DMS53 (cell line): Measurements from ENCODE around the gene ICAM4.
"Not testable (repeated sequence)": the region's sequence is repeated elsewhere in the genome, so short reads cannot be mapped to it uniquely, and the experiment has no call there.

ENCODE experiments used
- DNase-seq: peaks from one replicate; lab custom pipeline; 2025; lab: John Stamatoyannopoulos, UW

Gene ICAM4, protein sequence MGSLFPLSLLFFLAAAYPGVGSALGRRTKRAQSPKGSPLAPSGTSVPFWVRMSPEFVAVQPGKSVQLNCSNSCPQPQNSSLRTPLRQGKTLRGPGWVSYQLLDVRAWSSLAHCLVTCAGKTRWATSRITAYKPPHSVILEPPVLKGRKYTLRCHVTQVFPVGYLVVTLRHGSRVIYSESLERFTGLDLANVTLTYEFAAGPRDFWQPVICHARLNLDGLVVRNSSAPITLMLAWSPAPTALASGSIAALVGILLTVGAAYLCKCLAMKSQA

DNA sequence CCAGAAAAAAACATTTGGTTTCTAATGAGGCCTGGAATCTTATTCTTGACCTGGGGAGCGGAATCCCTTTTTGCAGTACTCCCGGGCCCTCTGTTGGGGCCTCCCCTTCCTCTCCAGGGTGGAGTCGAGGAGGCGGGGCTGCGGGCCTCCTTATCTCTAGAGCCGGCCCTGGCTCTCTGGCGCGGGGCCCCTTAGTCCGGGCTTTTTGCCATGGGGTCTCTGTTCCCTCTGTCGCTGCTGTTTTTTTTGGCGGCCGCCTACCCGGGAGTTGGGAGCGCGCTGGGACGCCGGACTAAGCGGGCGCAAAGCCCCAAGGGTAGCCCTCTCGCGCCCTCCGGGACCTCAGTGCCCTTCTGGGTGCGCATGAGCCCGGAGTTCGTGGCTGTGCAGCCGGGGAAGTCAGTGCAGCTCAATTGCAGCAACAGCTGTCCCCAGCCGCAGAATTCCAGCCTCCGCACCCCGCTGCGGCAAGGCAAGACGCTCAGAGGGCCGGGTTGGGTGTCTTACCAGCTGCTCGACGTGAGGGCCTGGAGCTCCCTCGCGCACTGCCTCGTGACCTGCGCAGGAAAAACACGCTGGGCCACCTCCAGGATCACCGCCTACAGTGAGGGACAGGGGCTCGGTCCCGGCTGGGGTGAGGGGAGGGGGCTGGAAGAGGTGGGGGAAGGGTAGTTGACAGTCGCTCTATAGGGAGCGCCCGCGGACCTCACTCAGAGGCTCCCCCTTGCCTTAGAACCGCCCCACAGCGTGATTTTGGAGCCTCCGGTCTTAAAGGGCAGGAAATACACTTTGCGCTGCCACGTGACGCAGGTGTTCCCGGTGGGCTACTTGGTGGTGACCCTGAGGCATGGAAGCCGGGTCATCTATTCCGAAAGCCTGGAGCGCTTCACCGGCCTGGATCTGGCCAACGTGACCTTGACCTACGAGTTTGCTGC, at the start of gene ICAM4:
ICAM4 (plus strand) TSS at position 153 of the 935 bp plus-strand sequence; CDS start at position 211, 58 bp downstream.
- DNase-seq = no peak

DNA sequence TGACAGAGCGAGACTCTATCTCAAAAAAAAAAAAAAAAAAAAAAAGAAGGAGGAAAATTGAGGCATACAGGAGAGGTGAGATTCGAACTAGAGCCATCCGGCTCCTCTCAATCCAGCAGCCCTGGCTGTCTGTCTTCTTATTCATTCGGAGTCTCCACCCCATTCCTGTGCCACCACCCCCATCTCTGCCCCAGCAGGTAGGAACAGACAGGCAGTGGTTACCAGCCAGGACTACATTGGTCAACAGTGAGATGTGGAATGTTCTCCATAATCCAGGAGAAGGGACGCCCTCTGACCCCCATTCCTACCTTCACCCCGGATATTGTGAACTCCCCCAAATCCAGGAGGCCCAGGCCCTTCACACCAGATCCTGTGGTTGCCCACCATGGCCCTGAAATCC, 49.1 kb upstream of the ICAM4 start:
- peak; percentile 71 for DNase-seq

DNA sequence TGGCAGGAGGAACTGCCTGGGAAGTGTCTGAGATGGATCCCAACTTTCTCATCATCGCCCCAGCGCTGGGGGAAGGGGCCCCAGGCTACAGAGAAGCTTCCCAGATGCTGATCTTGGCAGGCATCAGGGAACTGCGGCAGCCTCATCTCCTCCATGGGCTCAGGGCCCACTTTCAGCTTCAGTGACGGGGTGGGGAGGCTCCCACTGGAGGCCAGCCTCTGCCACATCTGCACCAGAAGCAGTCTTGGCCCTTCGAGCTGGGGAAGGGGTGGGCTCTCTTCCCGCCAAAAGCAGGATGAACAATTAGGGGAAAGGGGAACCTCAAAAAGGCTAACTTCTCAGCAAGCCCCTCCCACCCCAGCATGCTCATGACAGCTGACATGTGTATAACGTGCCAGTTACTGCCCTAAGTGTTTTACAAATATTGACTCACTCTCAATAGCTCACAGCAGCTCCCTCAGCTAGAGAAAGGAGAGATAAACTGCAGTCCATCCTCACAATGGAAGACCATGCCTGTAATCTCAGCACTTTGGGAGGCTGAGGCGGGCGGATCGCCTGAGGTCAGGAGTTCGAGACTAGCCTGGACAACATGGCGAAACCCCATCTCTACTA, 48.5 kb upstream of the ICAM4 start:
- DNase-seq = peak; percentile 96

DNA sequence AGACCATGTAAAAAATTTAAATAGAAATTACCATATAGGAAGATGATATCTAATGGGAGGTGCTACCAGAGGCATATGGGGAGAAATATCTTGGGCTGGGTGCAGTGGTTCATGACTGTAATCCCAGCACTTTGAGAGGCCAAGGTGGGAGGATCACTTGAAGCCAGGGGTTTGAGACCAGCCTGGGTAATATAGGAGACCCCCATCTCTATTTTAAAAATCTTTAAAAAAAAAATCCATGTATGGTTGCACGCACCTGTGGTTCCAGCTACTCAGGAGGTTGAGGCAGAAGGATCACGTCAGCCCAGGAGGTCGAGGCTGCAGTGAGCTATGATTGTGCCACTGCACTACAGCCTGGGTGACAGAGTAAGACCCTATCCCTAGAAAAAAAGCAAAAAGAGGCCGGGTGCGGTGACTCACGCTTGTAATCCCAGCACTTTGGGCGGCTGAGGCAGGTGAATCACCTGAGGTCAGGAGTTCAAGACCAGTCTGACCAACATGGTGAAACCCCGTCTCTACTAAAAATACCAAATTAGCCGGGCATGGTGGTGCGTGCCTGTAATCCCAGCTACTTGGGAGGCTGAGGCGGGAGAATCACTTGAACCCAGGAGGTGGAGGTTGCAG, 44.8 kb upstream of the ICAM4 start:
- not testable (repeated sequence) for DNase-seq

DNA sequence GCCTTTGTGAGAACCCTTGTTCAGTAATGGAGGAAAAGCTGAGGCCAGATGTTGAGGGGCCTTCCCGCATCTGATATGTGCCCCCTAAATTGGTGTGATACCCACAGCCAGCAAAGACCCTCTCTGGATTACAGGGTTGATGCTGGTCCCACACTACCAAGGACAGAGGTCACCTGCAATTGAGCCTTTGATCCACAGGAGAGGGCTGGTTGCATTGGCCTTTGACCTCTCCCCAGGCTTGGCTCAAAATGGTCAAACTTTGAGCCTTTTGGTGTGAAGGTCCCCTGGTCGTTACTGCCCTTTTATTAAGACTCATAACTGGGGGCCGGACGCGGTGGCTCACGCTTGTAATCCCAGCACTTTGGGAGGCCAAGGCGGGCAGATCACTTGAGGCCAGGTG, 43.1 kb upstream of the ICAM4 start:
- no peak for DNase-seq

DNA sequence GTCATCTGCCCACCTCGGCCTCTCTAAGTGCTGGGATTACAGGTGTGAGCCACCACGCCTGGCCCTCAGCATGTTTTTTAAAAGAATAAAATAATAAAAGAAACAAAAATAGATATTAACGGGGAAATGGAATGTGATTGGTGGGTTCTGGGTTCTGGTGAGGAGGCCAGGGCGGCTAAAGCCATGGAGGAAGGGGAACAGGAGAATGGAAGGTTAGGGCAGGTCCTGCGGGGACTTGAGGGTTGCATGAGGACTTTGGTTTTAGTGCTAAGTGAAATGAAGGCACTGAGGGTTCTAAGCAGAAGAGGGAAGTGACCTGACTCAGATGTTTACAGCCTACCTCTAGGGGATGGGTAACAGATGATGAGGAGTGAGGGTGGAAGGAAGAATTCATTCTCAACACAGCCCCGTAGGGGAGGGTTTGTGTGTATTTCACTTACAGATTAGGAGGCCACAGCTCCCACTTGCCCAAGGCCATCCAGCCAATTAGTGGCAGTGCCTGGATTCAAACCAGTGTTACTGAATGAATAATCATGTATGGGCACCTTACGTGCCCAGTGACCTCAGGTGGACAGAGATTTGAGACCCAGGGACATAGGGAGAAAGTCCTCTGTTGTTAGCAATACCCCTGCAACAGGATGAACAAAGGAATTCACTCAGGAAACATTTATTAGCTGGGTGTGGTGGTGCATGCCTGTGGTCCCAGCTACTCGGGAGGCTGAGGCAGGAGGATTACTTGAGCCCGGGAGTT, 41.4 kb upstream of the ICAM4 start:
- DNase-seq = no peak

DNA sequence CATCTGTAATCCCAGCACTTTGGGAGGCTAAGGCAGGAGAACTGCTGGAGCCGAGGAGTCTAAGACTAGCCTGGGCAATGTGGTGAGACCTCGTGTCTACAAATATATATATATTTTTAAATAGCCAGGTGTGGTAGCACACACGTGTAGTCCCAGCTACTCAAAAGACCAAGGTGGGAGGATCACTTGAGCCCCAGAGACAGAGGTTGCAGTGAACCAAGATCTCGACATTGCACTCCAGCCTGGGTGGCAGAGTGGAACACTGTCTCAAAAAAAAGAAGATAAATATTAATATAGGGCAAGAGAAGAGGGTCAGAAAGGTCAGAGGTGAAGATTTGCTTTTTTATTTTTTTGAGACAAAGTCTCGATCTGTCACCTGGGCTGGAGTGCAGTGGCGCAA, 40.2 kb upstream of the ICAM4 start:
- no peak for DNase-seq

DNA sequence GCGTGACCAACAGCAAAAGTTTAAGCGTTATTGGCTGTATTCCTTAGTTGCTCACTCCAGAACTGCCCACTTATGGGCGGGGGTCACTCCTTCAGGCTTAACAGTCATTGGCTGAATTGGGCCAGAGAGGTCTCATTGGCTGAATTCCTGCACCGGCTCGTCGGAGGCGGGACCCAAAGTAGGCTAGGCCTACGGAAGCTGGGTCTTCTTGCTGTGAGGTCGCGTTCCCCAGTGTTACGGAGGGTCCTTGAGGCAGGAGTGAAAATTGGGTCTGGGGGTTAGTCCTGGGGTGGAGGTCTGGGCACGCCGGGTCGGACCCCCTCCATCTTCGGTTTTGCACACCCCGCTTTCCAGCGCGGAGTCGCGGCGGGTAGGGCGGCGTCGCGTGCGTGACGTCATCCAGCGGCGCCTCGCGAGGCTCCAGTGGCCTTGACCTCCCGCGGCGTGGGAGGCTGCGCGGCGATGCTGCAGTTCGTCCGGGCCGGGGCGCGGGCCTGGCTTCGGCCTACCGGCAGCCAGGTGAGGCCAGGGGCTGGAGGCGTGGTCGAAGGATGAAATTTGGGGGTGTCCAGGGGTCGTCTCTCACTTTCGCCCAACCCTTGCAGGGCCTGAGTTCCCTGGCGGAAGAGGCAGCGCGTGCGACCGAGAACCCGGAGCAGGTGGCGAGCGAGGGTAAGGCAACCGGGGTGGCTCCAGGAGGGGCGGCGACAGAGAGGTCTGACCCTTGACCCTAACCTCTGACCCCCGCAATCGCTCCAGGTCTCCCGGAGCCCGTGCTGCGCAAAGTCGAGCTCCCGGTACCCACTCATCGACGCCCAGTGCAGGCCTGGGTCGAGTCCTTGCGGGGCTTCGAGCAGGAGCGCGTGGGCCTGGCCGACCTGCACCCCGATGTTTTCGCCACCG, 34.7 kb upstream of the ICAM4 start, which contains the start of gene MRPL4:
MRPL4 (plus strand) TSS at position 423 of the 903 bp plus-strand sequence; CDS start at position 463, 40 bp downstream.
- peak; percentile 98 for DNase-seq

DNA sequence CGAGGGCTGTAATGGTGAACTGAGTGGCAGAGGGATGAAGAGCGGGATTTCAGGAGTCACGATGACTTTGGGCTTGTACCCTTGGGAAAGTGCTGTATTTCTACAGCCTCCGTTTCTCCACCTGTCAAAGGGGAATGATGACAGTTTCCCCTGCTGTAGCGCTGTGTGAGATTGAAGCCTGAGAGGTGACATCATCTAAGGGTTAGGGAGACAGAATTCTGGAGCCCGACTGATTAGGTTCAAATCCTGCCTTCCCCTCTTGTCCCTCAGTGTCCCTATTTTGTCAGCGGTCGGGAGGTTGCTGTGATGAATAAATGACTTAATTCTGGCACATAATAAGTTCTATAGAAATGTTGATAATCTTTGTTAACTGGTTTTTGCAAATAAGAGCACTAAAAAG, 34.0 kb upstream of the ICAM4 start:
- DNase-seq = no peak

DNA sequence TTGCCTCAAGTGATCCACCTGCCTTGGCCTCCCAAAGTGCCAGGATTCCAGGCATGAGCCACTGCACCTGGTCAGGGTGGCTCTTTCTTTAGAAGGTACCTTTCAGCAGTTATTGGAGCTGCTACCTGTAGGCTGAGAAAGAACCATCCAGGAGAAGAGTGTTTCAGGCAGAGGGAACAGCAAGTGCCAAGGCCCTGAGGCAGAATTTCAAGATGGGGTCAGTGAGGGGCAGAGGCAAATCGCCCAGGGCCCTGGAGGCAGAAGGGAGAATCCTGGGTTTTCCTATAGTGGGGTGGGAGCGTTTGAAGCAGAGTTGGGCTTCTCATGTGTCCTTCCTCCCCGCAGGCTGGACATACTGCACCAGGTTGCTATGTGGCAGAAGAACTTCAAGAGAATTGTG, 32.5 kb upstream of the ICAM4 start:
- DNase-seq = no peak

DNA sequence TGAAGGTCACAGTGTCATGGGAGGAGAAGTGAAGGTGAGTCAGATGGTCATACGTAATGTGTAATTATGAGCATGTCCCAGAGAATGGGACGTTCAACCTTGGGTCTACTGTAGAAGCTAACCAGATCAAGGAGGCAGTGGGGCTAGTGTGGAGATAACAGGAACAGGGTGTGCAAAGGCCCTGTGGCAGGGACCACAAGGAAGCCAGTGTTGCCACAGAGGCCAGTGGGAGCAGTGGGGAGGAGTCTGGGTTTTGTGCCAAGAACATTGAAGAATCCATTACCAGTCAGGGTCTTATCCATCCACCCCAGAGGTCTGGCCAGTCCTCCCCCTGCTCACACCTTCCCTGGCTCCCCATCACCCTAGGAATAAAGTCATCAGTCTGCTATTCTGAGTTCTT, 31.4 kb upstream of the ICAM4 start:
- DNase-seq = no peak

DNA sequence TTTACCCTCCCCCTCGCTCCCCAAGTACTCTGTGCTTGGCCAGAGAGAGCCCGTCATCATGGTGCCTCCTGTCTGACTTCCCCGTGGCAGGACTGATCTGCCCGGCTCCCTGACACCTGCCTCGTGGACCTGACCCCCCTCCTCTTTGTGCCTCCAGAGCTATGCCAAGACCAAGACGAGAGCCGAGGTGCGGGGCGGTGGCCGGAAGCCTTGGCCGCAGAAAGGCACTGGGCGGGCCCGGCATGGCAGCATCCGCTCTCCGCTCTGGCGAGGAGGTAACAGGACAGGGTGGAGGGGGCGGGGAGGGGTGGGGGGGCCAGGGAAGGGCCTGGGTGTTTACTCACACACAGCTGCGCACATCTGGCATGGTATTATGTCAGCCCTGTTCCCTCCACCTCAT, 30.2 kb upstream of the ICAM4 start:
- DNase-seq = no peak

DNA sequence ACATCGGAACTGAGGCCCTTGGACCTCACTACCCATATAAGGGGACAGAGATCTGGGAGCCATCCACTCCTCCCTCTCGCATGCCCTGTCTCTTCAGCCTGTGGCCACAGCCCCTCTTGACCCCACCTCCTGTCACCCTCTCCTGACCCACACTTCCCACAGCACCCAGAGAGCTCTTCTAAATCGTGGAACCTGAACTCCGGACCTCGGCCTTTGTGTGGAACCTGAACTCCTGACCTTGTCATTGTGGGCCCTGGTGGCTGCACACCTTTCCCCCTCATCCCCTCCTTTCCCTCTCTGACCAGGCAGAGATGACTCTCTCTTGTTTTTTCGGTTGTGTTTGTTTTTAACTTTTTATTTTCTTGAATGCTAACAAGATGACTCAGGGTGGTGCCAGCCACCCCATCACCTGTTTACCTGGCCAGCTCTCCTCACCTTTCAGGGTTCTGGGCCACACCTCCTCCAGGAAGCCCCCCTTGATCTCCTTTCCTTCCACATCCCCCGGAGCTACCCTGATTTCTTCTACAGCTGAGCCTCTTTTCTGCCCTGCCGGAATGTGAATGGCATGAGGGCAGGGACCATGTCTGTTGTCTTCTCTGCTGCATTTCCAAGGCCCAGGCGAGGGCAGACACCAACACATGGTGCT, 29.7 kb upstream of the ICAM4 start:
- DNase-seq = no peak

DNA sequence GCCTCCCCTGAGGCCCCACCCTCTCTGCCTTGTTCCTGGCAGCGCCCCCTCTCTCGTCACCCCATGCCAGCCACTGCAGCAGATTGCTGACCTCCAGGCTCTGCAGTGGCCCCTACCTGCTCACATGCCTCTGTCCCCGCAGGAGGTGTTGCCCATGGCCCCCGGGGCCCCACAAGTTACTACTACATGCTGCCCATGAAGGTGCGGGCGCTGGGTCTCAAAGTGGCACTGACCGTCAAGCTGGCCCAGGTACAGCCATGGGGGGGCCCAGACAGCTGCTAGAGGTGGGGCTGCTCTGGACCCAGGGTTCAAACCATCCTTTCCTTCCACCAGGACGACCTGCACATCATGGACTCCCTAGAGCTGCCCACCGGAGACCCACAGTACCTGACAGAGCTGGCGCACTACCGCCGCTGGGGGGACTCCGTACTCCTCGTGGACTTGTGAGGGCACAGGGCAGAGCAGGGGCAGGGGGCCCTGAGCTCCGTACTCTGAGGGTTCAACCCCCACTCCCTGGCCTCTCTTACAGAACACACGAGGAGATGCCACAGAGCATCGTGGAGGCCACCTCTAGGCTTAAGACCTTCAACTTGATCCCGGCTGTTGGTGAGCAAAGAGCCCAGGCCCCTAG, 28.6 kb upstream of the ICAM4 start:
- DNase-seq = no peak

DNA sequence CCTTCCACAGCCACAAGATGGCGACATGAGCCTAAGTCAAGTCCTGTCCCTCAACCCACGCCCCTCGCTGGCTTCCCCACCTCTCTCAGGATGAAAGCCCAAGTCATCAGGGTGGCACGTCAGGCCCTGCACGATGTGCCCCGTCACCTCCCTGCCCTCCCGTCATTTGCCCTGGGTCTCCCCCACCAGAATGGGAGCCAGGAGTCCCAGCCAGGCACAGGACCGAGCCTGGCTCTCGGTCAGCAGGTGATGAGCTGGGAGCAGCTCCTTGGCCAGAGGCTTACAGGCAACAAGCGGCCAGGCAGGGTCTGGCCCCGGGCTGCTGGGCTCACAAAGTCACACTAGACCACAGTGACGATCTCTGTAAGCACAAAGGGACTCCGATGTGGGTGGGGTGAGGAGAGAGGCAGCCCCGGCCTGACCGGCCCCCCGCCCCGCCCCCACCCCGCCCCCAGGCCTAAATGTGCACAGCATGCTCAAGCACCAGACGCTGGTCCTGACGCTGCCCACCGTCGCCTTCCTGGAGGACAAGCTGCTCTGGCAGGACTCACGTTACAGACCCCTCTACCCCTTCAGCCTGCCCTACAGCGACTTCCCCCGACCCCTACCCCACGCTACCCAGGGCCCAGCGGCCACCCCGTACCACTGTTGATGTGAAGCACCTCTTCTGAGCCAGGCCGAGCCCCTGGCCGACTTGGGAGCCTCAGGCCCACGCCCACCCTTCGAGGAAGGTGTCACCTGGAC, 27.4 kb upstream of the ICAM4 start:
- peak; percentile 95 for DNase-seq

DNA sequence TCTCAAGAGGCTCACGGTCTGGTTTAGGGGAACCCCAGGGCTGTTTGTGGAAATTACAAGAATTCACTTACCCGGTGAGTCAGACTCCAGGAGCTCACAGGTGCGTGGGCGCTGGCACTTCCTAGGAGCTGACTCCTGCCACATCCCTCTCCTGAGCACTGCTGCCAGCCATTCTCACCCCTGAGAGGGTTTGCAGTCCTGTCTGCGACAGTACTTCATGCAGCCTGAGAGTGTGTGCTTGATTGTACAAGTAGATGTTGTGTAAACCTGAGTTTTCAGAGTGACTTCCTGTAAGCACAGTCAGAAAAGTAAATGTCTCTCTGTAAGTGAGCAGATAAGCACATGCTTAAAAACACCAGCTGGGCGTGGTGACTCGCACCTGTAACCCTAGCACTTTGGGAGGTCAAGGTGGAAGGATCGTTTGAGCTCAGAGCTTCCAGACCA, 26.6 kb upstream of the ICAM4 start:
- peak; percentile 78 for DNase-seq

DNA sequence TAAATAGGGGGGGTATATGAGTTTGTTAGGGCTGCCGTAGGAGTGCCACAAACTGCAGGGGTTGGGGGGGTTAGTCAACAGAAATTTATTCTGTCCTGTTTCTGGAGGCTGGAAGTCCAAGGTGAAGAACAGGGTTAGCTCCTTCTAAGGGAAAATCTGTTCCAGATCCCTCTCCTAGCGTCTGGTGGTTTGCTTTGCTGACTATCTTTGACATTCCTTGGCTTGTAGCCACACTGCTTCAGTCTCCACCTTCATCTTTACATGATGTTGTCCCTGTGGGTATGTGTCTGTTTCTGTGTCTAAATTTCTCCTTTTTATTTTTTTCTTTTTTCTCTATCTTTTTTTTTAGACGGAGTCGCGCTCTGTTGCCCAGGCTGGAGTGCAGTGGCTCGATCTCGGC, 24.0 kb upstream of the ICAM4 start:
- DNase-seq = no peak

DNA sequence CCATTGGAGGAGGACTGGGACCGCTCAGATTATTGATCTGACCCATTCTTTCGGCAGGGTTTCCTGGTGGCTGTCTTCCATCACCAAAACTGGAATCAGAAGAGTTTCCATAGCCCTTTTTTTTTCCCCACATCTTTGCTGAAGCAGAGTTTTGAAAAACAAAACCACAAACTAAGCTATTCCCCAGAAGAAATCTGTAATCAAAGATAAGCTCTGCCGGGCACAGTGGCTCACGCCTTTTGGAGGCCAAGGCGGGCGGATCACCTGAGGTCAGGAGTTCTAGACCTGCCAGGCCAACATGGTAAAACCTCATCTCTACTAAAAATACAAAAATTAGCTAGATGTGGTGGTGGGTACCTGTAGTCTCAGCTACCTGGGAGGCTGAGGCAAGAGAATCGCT, 20.0 kb upstream of the ICAM4 start:
- DNase-seq = no peak

DNA sequence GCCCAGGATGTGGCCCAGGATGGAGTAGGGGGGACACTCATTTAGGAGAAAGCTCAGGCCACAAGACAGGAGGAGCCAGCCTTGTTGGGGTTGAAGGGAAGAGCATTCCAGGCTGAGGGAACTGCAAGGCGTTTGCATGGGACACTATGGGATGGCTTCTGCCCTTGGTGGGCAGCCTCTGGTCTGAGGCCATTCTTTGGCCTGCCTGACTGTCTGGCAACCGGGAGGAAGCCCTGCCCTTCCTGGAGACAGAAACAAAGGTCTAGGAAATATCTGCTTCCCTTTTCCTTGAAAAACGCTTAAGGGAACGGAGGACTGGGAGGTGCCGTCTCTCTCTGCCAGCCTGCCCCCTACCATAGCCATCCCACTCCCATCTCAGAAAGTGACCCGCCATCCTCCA, 18.7 kb upstream of the ICAM4 start:
- DNase-seq = no peak
